ENCODE results near the gene ALDH1L1. TPM values are rescaled to one million over a fixed set of nuclear protein-coding genes. Genes with fewer than 3 reads are reported as not detected.

Gene ALDH1L1
- total and polyA plus RNA-seq, 2 of the 8 experiments (the other 6 are each of a cell fraction or from before 2014, with no cell fraction given): 0.98 to 1.6 TPM

DNA sequence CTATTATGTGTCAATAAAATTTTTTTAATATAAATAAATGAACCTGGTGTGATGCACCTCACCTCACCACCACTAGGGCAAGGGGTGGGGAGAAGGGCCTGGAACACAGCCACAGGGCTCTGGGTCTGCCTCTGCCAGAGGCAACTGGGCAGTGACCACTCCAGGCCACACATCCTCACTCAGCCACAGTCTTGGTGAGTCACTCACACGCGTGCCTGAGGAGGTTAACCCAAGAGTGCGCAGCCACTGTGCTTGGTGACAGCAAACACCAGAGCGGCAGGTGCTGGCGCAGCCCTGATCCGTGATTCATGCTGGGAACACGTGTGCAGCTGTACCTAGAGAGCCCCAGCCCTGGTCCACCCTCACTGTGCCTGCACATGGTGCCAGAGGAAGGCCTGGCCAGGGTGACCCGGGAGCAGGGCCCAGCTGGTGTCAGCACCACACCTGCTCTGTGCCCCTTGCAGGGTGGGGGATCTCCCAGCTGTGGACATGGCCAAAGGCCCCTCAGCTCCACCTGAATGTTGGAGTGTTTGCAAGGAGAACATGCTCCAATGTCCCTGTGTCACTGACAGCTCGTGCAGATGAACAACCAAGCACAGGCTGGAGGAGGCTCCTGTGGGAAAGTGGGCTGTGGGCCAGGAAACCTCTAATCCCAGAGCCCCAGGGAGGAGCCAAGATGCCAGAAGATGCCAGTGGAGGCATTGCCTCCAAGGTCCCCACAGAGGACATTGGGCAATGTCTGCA is 98.6 kb downstream of the ALDH1L1 start:
- Histone ChIP-seq H3K79me2 (ENCODE audit: control insufficient read depth in 1 of 2, insufficient read depth in 2 of 2, low read length in 2 of 2) (no peaks in the 10 kb centered on the region), H3K56ac (replicated peaks; ENCODE audit: insufficient read length, low read depth, low read length) (no peak overlapping the region), H2BK12ac (ENCODE audit: low read depth, low read length) (0 out of 2 replicates have a peak overlapping the region, but pooled peaks have one; percentile 39), H3K27me3 (replicated peaks in 1 of 4; ENCODE audit: control insufficient read depth in 3 of 4, extremely low read depth in 1 of 4, insufficient read depth in 3 of 4, low read length in 3 of 4) (no peaks in the 10 kb centered on the region; a peak in 1 of 7 replicates), H4K20me1 (replicated peaks in 1 of 2; ENCODE audit: control insufficient read depth in 1 of 2, insufficient read depth in 2 of 2, low read length in 2 of 2) (no peaks in the 10 kb centered on the region), H3K9me3 (ENCODE audit: insufficient read depth in 2 of 2, low read depth in 1 of 2, low read length in 1 of 2) (peaks cover 3 to 6% of the 10 kb centered on the region in 2 experiments; a peak in 3 of 4 replicates), H2AK5ac (ENCODE audit: low read depth, low read length) (no peak overlapping the region), H3K18ac (ENCODE audit: extremely low read depth, low read length) (no peak overlapping the region; the same call in 1 of the 2 replicates), H4K8ac (ENCODE audit: extremely low read depth, insufficient read depth, low read length) (no peak overlapping the region), H2BK120ac (replicated peaks; ENCODE audit: low read depth, low read length) (no peak overlapping the region), H4K91ac (replicated peaks; ENCODE audit: insufficient read length, low read length) (no peak overlapping the region), H3K4me2 (ENCODE audit: insufficient read depth in 1 of 2, low read depth in 2 of 2, low read length in 2 of 2) (no peak overlapping the region), H3K23ac (ENCODE audit: insufficient read length) (no peak overlapping the region), H2AFZ (ENCODE audit: low read length) (no peak overlapping the region), H3K27ac (ENCODE audit: low read depth, low read length) (no peak overlapping the region), H3K4me1 (replicated peaks in 1 of 4; ENCODE audit: control insufficient read depth in 3 of 4, insufficient read depth in 4 of 4, low read length in 3 of 4) (no peaks in the 10 kb centered on the region), H4K5ac (ENCODE audit: insufficient read length, low read depth, low read length) (no peak overlapping the region), H2BK20ac (ENCODE audit: low read length) (no peak overlapping the region), H3K9ac (replicated peaks in 1 of 4; ENCODE audit: extremely low read depth in 1 of 4, low read depth in 3 of 4, low read length in 3 of 4) (no peak overlapping the region), H3K4ac (replicated peaks; ENCODE audit: insufficient read length, low read depth, low read length) (no peak overlapping the region), H2BK5ac (ENCODE audit: low read depth, low read length) (no peak overlapping the region), H3K14ac (ENCODE audit: insufficient read length) (no peak overlapping the region), H3K79me1 (ENCODE audit: low read depth, low read length) (no peaks in the 10 kb centered on the region), H2BK15ac (ENCODE audit: low read length) (no peak overlapping the region), H3K4me3 (ENCODE audit: extremely low read depth in 1 of 4, insufficient read depth in 2 of 4, low read depth in 3 of 4, low read length in 4 of 4) (no peak overlapping the region), H3K23me2 (ENCODE audit: low read depth, low read length) (peaks cover 4% of the 10 kb centered on the region; the same call in 1 of the 2 replicates), H3K36me3 (ENCODE audit: control insufficient read depth in 2 of 4, insufficient read depth in 4 of 4, low read length in 3 of 4) (no peaks in the 10 kb centered on the region; a peak in 1 of 8 replicates)
- FAIRE-seq: no peak
- ChIA-PET CTCF (ENCODE audit: partially characterized antibody) (interaction anchor here (0.7 to 1.8 kb wide), 10 partner anchors 8 to 815 kb away, joined by 3 to 5 read pairs (median 4); no protein-coding TSS in a partner anchor), POLR2A (ENCODE audit: partially characterized antibody) (no interaction called here)
- TF ChIP-seq, protein P1, sequence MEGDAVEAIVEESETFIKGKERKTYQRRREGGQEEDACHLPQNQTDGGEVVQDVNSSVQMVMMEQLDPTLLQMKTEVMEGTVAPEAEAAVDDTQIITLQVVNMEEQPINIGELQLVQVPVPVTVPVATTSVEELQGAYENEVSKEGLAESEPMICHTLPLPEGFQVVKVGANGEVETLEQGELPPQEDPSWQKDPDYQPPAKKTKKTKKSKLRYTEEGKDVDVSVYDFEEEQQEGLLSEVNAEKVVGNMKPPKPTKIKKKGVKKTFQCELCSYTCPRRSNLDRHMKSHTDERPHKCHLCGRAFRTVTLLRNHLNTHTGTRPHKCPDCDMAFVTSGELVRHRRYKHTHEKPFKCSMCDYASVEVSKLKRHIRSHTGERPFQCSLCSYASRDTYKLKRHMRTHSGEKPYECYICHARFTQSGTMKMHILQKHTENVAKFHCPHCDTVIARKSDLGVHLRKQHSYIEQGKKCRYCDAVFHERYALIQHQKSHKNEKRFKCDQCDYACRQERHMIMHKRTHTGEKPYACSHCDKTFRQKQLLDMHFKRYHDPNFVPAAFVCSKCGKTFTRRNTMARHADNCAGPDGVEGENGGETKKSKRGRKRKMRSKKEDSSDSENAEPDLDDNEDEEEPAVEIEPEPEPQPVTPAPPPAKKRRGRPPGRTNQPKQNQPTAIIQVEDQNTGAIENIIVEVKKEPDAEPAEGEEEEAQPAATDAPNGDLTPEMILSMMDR (IDR thresholded peaks at IDR 0.05; ENCODE audit: control extremely low read depth in 1 of 3, insufficient read depth in 1 of 3, low read depth in 1 of 3, low read length in 3 of 3): peak in 2 of 3 experiments; percentile 24 to 40; a peak in 2 of 4 replicates
- TF ChIP-seq FOSL1 (IDR thresholded peaks at IDR 0.05; ENCODE audit: insufficient read depth, low read depth, low read length): no peak
- WGBS, 2 experiments (ENCODE audit: extremely low coverage in 1 of 2, insufficient coverage in 1 of 2, insufficient read length in 1 of 2, insufficient replicate concordance in 2 of 2, low coverage in 1 of 2, low lambda C conversion rate in 2 of 2, missing lambda C conversion rate in 1 of 2): 92% methylated on average over 9 of the region's 9 CpGs; no CpG with 5 or more reads in 1 of the 2 experiments
- DNase-seq (ENCODE audit: low read depth in 1 of 2, low spot score in 2 of 2): no peak
